HG03432 (cell line): ENCODE measurements around the gene METTL23.
"Not testable (repeated sequence)": the region's sequence is repeated elsewhere in the genome, so short reads cannot be mapped to it uniquely, and the experiment has no call there.

Source experiments
- ATAC-seq: cut with Tn5 transposase; IDR thresholded peaks from one replicate; pipeline ENCODE4 v1.9.1; 2021; ENCODE audit warnings: mild to moderate bottlenecking, moderate library complexity; ENCODE audit not compliant: unreplicated experiment

The METTL23 gene

GRCh38 chr17:76691379-76692191, 35.1 kb upstream of the METTL23 start:
- no peak for ATAC-seq

- ATAC-seq = no peak
Measured at GRCh38 chr17:76695059-76695831, 31.4 kb upstream of the METTL23 start.

GRCh38 chr17:76696763-76697701, 29.6 kb upstream of the METTL23 start:
- ATAC-seq = no peak

GRCh38 chr17:76697702-76698465, 28.8 kb upstream of the METTL23 start:
- no peak for ATAC-seq

GRCh38 chr17:76698466-76698977, 28.1 kb upstream of the METTL23 start:
- not testable (repeated sequence) for ATAC-seq

- ATAC-seq = no peak
Measured at GRCh38 chr17:76700270-76700616, 26.4 kb upstream of the METTL23 start.

- no peak for ATAC-seq
Measured at GRCh38 chr17:76700617-76701470, 25.8 kb upstream of the METTL23 start.

GRCh38 chr17:76701471-76701967, 25.1 kb upstream of the METTL23 start:
- ATAC-seq = no peak

GRCh38 chr17:76702076-76702475, 24.6 kb upstream of the METTL23 start:
- no peak for ATAC-seq

GRCh38 chr17:76702941-76703637, 23.6 kb upstream of the METTL23 start:
- ATAC-seq = no peak

- ATAC-seq = no peak
Measured at GRCh38 chr17:76704805-76705204, 21.8 kb upstream of the METTL23 start.

GRCh38 chr17:76706817-76707216, 19.8 kb upstream of the METTL23 start:
- ATAC-seq = no peak

GRCh38 chr17:76707985-76708807, 18.4 kb upstream of the METTL23 start:
- ATAC-seq = no peak

- no peak for ATAC-seq
Measured at GRCh38 chr17:76709077-76709950, 17.3 kb upstream of the METTL23 start.

- ATAC-seq = not testable (repeated sequence)
Measured at GRCh38 chr17:76709951-76710862, 16.4 kb upstream of the METTL23 start.
